GM18526 (cell line): ENCODE data around the gene CHST12.

Experiments used
- POLR2A ChIP-seq: IDR thresholded peaks from 3 replicates; pipeline ENCODE4 v1.6.1; 2011; ENCODE audit not compliant: insufficient read length; ENCODE audit errors: extremely low read depth

Gene CHST12

DNA sequence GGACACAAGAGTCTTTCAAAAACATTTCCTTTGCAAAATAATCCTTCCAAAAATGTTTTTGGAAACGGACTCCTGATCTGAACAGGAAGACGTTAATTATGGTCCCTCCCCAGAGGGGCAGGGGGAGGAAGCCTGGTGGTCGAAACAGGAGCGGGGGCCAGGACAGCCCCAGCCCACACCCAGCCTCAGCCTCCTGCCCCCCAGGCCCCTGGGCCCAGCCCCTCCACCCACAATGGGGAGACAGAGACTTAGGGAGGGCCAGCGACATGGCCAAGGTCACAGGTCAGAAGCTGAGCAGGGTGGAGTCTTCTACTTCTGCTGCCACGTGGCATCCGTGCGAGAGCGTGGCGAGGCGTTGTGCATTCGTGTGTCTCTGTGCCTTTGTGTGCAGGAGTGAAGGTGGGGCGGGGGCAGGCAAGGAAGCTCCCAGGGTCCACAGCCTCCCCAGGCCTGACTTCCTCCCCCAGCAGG is 86.8 kb downstream of the CHST12 start:
- no peak for TF ChIP-seq POLR2A

DNA sequence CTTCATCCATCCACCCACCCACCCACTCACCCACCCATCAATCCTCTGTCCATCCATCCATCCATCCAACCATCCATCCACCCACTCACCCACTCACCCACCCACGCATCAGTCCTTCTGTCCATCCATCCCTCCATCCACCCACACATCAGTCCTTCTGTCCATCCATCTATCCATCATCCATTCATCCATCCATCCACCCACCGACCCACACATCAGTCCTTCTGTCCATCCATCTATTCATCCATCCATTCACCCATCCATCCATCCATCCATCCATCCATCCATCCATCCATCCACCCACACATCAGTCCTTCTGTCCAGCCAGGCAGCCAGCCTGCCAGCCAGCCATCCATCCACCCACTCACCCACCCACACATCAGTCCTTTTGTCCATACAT is 88.6 kb downstream of the CHST12 start:
- no peak for TF ChIP-seq POLR2A

GRCh38 chr7:2493205-2494164 is 90.1 kb downstream of the CHST12 start:
- TF ChIP-seq POLR2A, result no peak

GRCh38 chr7:2494191-2495130 is 91.0 kb downstream of the CHST12 start:
- TF ChIP-seq POLR2A, result no peak

DNA sequence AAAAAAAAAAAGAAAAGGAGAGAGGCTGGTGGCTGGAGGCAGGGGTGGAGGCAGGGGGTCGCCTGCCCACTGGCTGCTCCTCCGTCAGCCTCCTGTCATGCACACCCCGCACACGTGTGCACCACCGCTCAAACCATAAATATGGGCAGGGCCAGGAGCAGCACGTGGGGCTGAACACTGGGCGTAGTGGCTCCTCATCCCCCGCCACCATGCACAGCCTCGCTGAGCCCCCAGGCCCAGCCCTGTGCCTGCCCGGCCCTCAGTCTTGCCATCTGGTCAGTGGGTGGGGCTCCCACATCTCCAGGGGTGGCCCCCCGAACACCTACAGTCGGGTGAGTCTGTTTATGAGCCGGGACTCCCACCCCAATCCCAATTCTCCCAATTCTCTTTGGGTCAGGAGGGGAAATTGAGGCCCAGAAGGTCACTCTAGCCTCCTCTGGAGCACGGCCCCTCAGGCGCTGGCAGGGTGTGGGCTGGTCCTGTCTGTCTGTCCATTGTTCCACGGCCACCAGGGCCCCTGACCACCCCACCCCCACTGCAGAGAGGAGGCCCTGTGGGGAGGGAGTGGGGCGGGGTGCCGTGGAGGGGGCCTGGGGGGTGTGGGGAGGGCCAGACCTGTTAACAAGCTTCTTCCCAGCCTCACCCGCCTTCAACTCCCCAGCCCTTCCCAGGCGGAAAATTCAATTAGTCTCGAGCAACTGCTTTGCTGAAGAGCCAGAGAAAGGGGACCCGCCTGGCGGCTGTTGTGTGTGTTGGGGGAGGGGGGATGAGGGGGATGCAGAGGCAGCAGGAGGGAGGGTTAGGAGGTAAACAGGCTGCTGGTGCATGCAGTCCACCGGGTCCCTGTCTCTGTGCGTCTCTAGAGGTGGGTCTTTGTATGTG is 92.2 kb downstream of the CHST12 start:
- TF ChIP-seq POLR2A, result no peak

DNA sequence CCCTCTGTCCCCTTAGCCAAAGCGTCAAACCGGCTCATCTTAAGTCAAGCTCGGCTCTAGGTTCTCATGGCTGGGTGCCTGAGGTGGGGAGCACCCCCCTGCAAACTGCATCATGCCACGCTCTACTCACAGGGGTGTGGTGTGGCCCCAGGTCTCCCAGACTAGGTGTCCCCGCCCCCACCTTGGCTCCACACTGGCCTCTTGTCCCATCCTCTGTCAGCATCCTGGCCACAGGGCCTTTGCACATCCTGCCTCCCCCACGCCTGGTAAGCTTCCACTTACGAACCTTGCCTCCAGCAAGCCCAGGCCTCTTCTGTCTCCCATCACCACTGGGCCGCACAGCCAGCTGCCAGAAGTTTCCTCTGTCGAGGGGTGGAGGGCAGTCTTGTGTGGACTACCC is 93.0 kb downstream of the CHST12 start:
- TF ChIP-seq POLR2A, result no peak

DNA sequence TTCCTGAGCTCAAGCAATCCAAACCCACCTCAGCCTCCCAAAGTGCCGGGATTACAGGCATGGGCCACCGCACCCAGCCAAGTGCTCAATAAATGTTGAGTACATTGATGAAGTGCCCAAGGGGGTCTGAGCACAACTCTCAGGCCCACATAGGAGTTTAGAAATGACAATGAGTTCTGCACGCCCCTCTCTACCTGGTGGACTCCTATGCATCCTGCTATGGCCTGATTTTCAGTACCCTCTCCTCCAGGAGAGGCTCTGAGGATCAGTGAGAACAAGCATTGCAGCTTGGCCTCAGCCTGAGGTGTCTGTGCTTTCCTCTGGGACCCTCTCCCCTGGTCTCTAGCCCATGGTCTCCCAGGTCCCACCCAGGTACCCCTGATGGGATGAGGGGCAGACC is 93.7 kb downstream of the CHST12 start:
- no peak for TF ChIP-seq POLR2A

GRCh38 chr7:2497500-2498336 is 94.3 kb downstream of the CHST12 start:
- no peak for TF ChIP-seq POLR2A
